HL-60/S4 treated with phorbol 12-myristate 13-acetate at 8.2 ng/mL for 4 days and 3 days (cell line): ENCODE results near the gene GRID1.

ENCODE experiments used
- in situ Hi-C: fragments of 300-500 bp; cut with MboI; formaldehyde crosslinking; loops from 2 replicates; pipeline ENCODE4 v1.15.0; 2022; ENCODE audit warnings: low sequenced_read_pairs

GRID1 gene

GRCh38 chr10:86371691-86372090 lies 5.1 kb upstream of the GRID1 start:
- in situ Hi-C loops = loop anchor here (10.0 to 25.0 kb wide), 2 partner anchors 184 to 267 kb away; no protein-coding TSS in a partner anchor

- in situ Hi-C loops = loop anchor here (10.0 to 25.0 kb wide), 2 partner anchors 184 to 266 kb away; no protein-coding TSS in a partner anchor
These were observed 4.5 kb upstream of the GRID1 start for GRCh38 chr10:86371116-86371515.

GRCh38 chr10:86370006-86370585 lies 3.5 kb upstream of the GRID1 start:
- in situ Hi-C loops = loop anchor here (10.0 to 25.0 kb wide), 2 partner anchors 183 to 265 kb away; no protein-coding TSS in a partner anchor

GRCh38 chr10:86368987-86369386 lies 2.4 kb upstream of the GRID1 start:
- in situ Hi-C loops = loop anchor here (25.0 kb wide), 1 partner anchor 182 kb away; no protein-coding TSS in a partner anchor

- in situ Hi-C loops = loop anchor here (25.0 kb wide), 1 partner anchor 181 kb away; no protein-coding TSS in a partner anchor
These were observed 1.5 kb upstream of the GRID1 start for GRCh38 chr10:86368046-86368445.

- in situ Hi-C loops = loop anchor here (25.0 kb wide), 1 partner anchor 180 kb away; no protein-coding TSS in a partner anchor
These were observed 757 bp upstream of the GRID1 start for GRCh38 chr10:86367152-86367951.

GRCh38 chr10:86366902-86367151 lies 232 bp upstream of the GRID1 start:
- in situ Hi-C loops = loop anchor here (25.0 kb wide), 1 partner anchor 180 kb away; no protein-coding TSS in a partner anchor

- in situ Hi-C loops = loop anchor here (25.0 kb wide), 1 partner anchor 178 kb away; no protein-coding TSS in a partner anchor
These were observed 1.1 kb downstream of the GRID1 start for GRCh38 chr10:86365346-86366032.

- in situ Hi-C loops = loop anchor here (25.0 kb wide), 1 partner anchor 177 kb away; no protein-coding TSS in a partner anchor
These were observed 1.9 kb downstream of the GRID1 start for GRCh38 chr10:86364491-86365345.

GRCh38 chr10:86363833-86364490 lies 2.6 kb downstream of the GRID1 start:
- in situ Hi-C loops = loop anchor here (25.0 kb wide), 1 partner anchor 177 kb away; no protein-coding TSS in a partner anchor

GRCh38 chr10:86363184-86363832 lies 3.3 kb downstream of the GRID1 start:
- in situ Hi-C loops = loop anchor here (25.0 kb wide), 1 partner anchor 176 kb away; no protein-coding TSS in a partner anchor

GRCh38 chr10:86362586-86363183 lies 3.9 kb downstream of the GRID1 start:
- in situ Hi-C loops = loop anchor here (25.0 kb wide), 1 partner anchor 175 kb away; no protein-coding TSS in a partner anchor

- in situ Hi-C loops = loop anchor here (25.0 kb wide), 1 partner anchor 175 kb away; no protein-coding TSS in a partner anchor
These were observed 4.5 kb downstream of the GRID1 start for GRCh38 chr10:86362129-86362527.

GRCh38 chr10:86361156-86362128 lies 5.2 kb downstream of the GRID1 start:
- in situ Hi-C loops = loop anchor here (25.0 kb wide), 1 partner anchor 174 kb away; no protein-coding TSS in a partner anchor

GRCh38 chr10:86360657-86361056 lies 5.9 kb downstream of the GRID1 start:
- in situ Hi-C loops = loop anchor here (25.0 kb wide), 1 partner anchor 173 kb away; no protein-coding TSS in a partner anchor

GRCh38 chr10:86359954-86360353 lies 6.6 kb downstream of the GRID1 start:
- in situ Hi-C loops = loop anchor here (25.0 kb wide), 1 partner anchor 173 kb away; no protein-coding TSS in a partner anchor

- in situ Hi-C loops = loop anchor here (25.0 kb wide), 1 partner anchor 172 kb away; no protein-coding TSS in a partner anchor
These were observed 7.5 kb downstream of the GRID1 start for GRCh38 chr10:86359111-86359510.
